Right lobe of liver (tissue), 4 donors: ENCODE measurements around the gene CCN2.

Source experiments
- POLR2A ChIP-seq: fragments of 450-650 bp; IDR thresholded peaks from one replicate; pipeline ENCODE4 v1.6.1; 2017; ENCODE audit warnings: antibody characterized with exemption, mild to moderate bottlenecking
- TF ChIP-seq, protein P1 (sequence below), 4 donors: fragments of 200-600 bp in 3 of 4; fragments of 450-650 bp in 1 of 4; IDR thresholded peaks; one replicate each; pipeline versions ENCODE4 v1.5.1 to v1.8.0; 2016 to 2022; ENCODE audit warnings: antibody characterized with exemption in 4 of 4, mild to moderate bottlenecking in 2 of 4
- donor health status: DM: no; HTN: no; CAD: no.
- donor health status: DM: no; HTN: no; CAD: no.
- donor health status: DM: no; HTN: yes; CAD: no.

- TF ChIP-seq, protein P1, sequence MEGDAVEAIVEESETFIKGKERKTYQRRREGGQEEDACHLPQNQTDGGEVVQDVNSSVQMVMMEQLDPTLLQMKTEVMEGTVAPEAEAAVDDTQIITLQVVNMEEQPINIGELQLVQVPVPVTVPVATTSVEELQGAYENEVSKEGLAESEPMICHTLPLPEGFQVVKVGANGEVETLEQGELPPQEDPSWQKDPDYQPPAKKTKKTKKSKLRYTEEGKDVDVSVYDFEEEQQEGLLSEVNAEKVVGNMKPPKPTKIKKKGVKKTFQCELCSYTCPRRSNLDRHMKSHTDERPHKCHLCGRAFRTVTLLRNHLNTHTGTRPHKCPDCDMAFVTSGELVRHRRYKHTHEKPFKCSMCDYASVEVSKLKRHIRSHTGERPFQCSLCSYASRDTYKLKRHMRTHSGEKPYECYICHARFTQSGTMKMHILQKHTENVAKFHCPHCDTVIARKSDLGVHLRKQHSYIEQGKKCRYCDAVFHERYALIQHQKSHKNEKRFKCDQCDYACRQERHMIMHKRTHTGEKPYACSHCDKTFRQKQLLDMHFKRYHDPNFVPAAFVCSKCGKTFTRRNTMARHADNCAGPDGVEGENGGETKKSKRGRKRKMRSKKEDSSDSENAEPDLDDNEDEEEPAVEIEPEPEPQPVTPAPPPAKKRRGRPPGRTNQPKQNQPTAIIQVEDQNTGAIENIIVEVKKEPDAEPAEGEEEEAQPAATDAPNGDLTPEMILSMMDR (IDR thresholded peaks at IDR 0.05) = no peak
- TF ChIP-seq POLR2A = no peak
These were observed 15.3 kb upstream of the CCN2 start for GRCh38 chr6:131966443-131966842.
